ENCODE data around the gene SERPINB1.

SERPINB1 gene

DNA sequence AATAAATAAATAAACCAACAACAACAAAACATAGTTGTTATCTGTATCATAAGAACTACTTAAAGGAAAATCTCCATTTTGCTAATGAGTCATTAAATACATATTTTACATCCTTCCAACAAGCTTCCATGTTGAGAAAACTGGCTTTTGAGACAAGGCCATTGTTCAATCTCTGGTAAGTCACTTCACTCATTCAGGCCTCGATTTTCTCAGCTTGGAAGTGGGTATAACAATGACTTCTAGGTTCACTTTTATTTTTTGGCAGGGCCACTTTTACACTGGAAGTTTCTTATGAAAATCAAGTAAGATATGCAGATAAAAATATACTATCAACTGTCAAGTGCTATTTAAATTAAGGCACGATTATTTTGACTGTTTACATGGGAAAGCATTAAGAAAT, 46.5 kb downstream of the SERPINB1 start:
- no peak for DNase-seq (ENCODE audit: extremely low spot score)
- ChIA-PET CTCF (interaction anchor here (1.0 to 2.9 kb wide), 5 partner anchors 23 to 137 kb away, joined by 3 to 9 read pairs (median 4); partner anchors contain the start of genes MYLK4 and WRNIP1), POLR2A (no interaction called here)
- TF ChIP-seq CTCF (IDR thresholded peaks at IDR 0.05; ENCODE audit: control extremely low read depth, extremely low read depth, low read depth, missing control alignments), result no peak

- ChIA-PET POLR2A (interaction anchor here (0.6 kb wide), 1 partner anchor 143 kb away, joined by 6 read pairs; no protein-coding TSS in a partner anchor), CTCF (interaction anchor here (1.0 to 2.9 kb wide), 4 partner anchors 12 to 138 kb away, joined by 3 to 9 read pairs (median 6); partner anchors contain the start of gene WRNIP1)
- no peak for TF ChIP-seq CTCF (IDR thresholded peaks at IDR 0.05; ENCODE audit: control extremely low read depth, extremely low read depth, low read depth, missing control alignments)
These were observed 47.4 kb downstream of the SERPINB1 start for GRCh38 chr6:2794171-2794730.

GRCh38 chr6:2793534-2794151, 48.0 kb downstream of the SERPINB1 start:
- POLR2A ChIA-PET, result no interaction called here
- no peak for DNase-seq (ENCODE audit: extremely low spot score)
- TF ChIP-seq CTCF (IDR thresholded peaks at IDR 0.05; ENCODE audit: control extremely low read depth, extremely low read depth, low read depth, missing control alignments), result no peak
- CTCF ChIA-PET, result interaction anchor here (1.0 to 2.9 kb wide), 4 partner anchors 11 to 196 kb away, joined by 3 to 9 read pairs (median 6); no protein-coding TSS in a partner anchor

More at GRCh38 chr6:2794171-2794730, 47.4 kb downstream of the SERPINB1 start:
- no peak for DNase-seq (ENCODE audit: extremely low spot score)

DNA sequence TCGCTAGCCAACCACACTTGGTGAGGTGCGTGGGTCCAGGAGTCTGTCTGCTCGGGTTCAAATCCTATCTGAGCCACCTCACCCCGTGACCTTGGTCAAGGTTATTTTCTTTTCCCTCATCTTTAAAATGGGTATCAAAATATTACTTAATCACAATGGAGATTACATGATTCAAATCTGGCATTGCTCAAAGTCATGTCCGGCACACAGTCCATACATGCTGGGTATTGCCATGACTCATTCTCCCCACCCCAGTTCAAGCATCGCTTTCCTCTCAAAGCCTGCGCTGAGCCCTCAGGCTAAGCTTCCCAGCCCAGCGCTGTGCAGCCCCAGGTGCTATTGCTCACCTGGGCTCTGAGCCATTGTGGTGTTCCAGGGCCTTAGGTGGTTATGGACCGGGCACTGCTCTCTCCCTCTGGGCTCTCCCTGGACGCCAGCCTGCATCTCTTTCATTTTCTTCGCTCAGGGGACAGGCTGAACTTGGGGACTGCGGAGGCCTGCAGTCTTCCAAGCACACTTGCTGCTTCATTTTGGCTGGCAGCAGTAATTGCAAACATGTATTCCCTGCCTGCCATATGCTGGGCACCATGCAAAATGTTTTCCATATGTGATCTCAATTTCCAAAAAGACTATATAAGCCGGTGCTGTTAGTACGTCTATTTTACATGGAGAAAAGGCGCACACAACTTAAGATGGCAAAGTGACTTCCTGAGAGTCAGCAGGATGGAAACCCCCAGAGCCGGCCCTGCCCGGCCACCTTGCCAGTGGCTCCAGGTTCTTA, 49.1 kb downstream of the SERPINB1 start:
- POLR2A ChIA-PET, result interaction anchor here (0.7 kb wide), 1 partner anchor 144 kb away, joined by 3 read pairs; no protein-coding TSS in a partner anchor
- no peak for DNase-seq (ENCODE audit: extremely low spot score)
- no peak for TF ChIP-seq CTCF (IDR thresholded peaks at IDR 0.05; ENCODE audit: control extremely low read depth, extremely low read depth, low read depth, missing control alignments)
- CTCF ChIA-PET, result interaction anchor here (1.0 to 4.1 kb wide), 21 partner anchors 8 to 468 kb away, joined by 3 to 70 read pairs (median 6); partner anchors contain the start of gene SERPINB1

DNA sequence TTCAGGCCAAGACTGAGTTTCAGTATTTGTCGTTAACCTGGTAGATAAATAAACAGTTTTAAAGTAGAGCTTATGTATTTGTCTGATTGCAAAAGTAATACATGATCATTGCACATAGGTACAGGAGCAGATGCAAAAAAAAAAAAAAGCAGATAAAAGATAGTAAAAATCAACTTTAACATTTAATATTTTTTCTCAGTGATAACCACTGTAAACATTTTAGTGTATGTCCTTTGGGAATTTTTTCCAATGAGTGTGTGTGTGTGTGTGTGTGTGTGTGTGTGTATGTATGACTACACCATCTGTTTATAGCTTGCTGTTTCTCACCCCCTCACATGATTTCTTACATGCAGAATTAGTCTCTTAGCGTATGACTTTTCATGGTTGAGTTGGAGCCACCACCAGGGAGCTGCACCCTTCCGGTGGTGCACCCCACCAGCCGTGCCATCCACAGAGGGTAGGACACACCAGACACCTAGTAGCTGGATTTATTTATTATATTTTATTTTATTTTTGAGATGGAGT, 50.2 kb downstream of the SERPINB1 start:
- DNase-seq (ENCODE audit: extremely low spot score), result no peak
- ChIA-PET POLR2A (interaction anchor here (0.6 to 1.0 kb wide), 4 partner anchors 55 to 272 kb away, joined by 3 to 6 read pairs (median 4); no protein-coding TSS in a partner anchor), CTCF (interaction anchor here (0.7 to 4.1 kb wide), 50 partner anchors 9 to 1195 kb away, joined by 3 to 70 read pairs (median 4); partner anchors contain the start of gene SERPINB1)
- no peak for TF ChIP-seq CTCF (IDR thresholded peaks at IDR 0.05; ENCODE audit: control extremely low read depth, extremely low read depth, low read depth, missing control alignments)
